ENCODE results near the gene LAMB3. TPM values are rescaled to one million over a fixed set of nuclear protein-coding genes. Genes with fewer than 3 reads are reported as not detected.

The LAMB3 gene
- total RNA-seq, 1 donor from 2014 or later: 5.9 TPM

DNA sequence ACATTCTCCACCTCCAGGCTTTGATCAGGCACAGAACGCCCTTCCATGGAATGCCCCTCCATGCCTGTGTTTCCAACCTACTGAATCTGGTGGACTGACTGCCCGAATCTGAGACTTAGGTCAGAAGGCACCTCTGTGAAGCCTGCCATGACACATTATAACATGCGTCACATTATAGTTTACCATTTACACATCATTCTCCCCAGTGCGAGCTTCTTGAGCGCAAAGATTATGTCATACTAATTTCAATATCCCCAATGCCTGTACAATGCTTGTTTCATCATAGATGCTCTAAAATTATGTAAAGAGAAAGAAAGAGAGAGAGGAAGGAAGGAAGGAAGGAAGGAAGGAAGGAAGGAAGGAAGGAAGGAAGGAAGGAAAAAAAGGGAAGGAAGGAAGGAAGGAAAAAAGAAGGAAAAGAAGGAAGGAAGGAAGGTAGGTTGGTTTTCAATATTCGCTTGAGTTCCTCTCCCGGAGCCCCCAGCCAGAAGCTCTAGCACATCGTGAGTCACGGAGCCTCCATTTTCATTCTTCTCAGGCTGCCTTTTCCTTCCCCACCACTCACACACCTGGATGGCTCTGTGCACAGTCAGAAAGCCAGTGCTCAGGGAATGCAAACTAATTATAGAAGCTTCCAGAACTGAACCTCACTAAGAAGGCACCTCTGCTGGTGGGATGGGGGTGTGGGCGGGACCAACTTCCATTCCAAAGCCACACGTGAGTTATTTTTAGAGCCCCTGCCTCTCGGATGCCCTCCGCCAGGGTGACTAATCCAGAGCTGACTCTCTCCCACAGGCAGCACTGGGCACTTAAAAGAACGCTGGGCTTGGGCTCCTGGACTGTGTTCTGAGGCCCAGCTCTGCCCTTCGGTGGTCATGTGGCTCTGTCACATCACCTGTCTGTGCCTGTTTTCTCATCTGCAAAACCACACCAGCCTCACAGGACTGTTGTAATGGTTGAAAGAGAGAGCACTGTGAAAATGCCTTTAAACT, 27.4 kb downstream of the LAMB3 start:
- ATAC-seq (peak; percentile 53), DNase-seq (ENCODE audit: missing footprints) (no peak)
- intact Hi-C loops (cut with DNase I): loop anchor here (5.0 kb wide), 1 partner anchor 122 kb away; no protein-coding TSS in a partner anchor

DNA sequence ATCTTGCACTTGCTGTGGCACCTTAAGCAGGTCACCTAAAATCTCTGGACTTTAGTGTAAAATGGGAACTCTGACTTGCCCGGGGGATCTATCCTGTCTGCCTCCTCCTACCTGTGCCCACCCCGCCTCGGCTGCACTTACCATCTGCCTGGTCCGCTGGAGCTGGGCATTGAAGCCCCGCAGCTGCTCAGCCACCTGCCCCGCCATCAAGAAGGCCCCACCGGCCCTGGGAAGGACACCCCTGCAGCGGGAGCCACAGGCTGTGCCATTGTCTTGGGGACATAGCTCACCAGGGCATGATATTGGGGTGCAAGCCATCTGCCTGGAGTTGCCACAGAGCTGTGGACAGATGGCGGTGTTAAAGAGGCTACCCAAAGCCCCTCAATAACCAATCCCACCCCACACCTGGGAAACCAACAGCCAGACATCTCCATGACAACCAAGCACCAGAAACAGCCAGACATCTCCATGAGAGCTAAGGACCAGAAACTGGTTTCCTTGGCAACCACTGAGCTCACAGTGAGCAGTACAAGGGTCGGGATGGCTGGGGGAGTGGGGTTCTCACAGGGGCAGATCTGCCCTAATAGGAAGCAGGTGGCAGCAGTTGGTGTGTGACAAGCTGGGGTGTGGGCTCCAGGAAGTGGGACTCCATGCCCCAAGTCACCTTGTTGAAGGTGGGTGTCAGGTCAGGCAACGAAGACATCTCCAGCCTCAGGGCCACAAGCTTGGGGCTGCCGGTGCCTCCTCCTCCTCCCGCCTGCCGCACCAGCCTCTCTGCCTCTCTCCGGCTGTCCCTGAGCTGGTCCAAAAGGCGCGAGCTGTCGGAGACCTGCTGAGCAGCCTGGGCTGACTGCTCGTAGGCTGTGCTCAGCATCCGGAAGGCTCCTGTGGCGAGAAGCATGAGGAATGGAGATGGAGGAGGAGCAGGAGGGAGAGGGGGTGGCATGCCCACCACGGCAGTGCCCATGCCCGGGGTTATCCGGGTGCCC, 29.1 kb downstream of the LAMB3 start:
- intact Hi-C loops (cut with DNase I): no loop called here
- no peak for DNase-seq (ENCODE audit: missing footprints)
- ATAC-seq: no peak

DNA sequence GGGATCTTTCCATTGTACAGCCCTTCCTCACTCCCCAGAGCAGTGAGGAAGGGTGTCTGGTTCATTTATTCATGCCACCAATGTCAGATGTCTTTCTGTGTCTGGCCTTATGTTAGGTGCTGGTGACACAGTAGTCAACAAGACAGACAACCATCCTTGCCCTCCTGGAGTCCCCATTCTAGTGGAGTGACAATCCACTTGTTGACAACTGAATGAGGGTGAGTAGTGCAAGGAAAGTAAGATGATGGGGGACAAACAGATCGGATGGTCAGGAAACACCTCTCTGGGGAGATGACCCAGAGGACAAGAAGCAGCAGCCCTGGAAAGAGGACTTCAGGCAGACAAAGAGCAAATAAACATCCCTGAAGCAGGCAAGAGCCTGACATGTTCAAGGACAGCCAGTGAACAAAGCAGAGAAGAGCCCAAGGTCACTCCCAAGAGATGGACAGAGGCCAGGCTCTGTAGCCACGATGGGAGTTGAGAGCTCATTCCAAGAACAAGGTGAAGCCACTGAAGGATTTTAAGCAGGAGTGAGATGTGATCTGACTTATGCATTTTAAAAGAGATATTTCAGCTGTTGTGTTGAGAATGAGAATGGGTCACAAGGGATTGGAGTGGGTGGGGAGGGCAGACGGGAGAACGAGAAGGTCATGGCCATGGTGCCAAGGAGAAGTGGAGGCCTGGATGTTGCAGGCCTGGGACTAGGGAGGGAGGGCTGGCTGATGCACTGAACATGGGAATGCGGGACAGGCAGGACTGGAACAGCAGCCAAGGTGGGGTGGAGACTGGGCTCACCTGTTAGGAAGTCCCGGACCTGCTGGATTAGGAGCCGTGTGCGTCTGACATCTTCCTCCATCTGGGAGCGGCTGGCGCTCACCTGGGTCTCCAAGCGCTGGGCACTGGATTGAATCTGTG, 30.2 kb downstream of the LAMB3 start:
- intact Hi-C loops (cut with DNase I): no loop called here
- ATAC-seq (no peak), DNase-seq (ENCODE audit: missing footprints) (no peak)

GRCh38 chr1:209621286-209621685, 30.9 kb downstream of the LAMB3 start:
- intact Hi-C loops (cut with DNase I): no loop called here
- DNase-seq (ENCODE audit: missing footprints) (no peak), ATAC-seq (no peak)

DNA sequence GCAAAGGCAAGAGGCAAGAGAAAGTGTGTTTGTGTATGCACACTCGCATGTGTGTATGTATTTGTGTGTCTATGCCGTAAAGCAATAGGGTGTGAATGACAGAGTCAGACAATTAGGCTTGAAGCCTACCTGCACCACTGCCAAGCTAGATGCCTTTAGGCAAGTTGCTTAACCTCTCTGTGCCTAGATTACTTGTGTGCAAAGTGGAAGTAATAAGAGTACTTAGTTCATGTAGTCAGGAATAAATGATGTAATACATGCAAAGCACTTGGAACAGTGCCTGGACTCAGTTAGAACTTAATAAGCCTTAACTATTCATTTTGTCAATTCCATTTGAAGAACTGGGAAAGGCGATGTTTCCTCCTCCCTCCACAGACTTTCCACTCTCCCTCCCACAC, 31.7 kb downstream of the LAMB3 start:
- ATAC-seq: no peak
- DNase-seq (ENCODE audit: missing footprints): no peak
- intact Hi-C loops (cut with DNase I): no loop called here

DNA sequence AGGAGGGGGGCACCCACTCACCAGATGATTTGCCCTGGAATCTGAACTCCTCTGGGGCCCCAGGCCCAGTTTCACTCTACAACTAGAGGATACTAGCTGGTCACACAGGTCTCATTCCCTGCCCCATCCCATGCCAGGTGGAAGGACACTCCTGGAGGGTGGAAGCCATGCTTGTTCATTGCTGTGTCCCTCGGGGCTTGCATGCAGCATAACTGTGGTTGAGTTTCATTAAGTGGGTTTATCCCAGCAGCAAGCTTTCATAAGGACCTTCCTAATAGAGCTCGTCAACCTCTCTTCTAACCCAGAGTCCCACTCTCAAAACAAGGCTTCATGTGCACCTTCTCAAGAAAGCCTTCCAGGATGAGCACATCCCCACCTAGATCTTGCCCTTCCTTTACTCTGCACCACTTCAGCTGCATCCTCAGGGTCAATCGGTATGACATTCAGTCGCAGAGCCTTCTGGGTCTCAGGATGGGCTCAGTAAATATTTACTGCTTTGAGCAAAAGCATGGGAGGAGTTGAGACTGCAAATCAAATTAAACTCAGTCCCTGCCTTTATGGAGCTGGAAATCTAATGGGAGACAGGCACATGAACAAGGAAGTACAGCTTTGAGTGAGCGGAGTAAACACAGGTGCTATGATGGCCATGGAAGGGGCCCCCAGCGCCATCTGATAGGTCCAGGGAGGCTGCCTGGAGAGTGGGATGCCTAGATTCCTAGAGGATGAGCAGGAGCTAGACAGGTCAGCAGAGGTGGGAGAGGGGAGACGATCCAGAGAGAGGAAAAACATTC, 32.3 kb downstream of the LAMB3 start:
- no peak for DNase-seq (ENCODE audit: missing footprints)
- intact Hi-C loops (cut with DNase I): no loop called here
- ATAC-seq: no peak

- no peak for DNase-seq (ENCODE audit: missing footprints)
- intact Hi-C loops (cut with DNase I): no loop called here
- ATAC-seq: peak; percentile 75
These were observed 33.3 kb downstream of the LAMB3 start for GRCh38 chr1:209618756-209619420.

DNA sequence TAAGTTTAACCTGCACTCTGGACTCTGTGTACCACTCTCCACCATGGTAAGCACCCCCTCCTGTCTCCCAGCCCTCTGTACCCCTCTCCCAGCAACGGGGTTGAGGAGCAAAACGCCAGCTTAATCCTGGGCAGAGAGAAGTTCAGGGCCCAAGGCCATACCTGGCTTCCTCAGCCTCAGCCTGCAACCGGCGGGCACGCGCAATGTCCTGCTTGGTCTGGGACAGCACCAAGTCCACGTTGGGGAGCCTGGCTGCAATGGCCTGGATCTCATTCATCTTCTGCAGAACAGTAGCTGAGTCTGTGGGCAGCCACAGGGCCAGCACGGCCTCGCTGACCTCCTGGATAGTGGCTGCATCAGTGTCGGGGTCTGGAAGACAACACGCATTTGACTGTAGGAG, 33.9 kb downstream of the LAMB3 start:
- intact Hi-C loops (cut with DNase I): no loop called here
- DNase-seq (ENCODE audit: missing footprints) (no peak), ATAC-seq (no peak)

- intact Hi-C loops (cut with DNase I): no loop called here
- DNase-seq (ENCODE audit: missing footprints): no peak
These were observed 34.5 kb downstream of the LAMB3 start for GRCh38 chr1:209617755-209618154.

DNA sequence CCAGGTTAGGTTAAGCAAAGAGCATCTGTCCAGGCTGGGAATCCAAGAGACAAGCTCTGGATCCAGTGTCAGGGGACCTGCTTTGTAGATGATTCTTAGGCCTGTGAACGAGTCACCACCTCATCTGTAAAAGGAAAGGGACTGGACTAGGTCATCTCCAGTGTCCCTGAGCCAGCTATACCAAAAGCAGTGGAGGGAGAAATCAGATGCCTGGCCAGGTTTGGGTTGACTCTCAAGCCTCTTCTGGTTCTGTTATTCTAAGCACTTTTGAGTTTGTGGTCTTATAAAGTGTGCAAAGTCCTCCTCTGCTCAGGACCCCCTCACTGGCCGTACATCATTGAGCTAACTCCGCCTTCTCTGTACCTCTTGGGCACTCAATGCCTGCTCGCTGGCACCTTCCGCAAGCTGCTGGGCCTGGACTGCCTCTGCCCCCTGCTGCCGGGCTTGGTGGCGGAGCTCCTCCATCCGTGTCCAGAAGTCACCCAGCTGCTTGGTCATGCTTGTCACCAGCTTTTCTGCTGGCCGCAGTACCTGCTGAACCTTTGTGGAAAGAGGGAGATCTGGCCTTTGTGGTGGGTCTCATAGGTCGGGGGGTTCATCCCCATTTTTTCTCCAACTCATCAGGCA, 35.1 kb downstream of the LAMB3 start:
- intact Hi-C loops (cut with DNase I): no loop called here
- DNase-seq (ENCODE audit: missing footprints) (no peak), ATAC-seq (peak; percentile 26)

More at GRCh38 chr1:209617755-209618154, 34.5 kb downstream of the LAMB3 start:
- no peak for ATAC-seq

DNA sequence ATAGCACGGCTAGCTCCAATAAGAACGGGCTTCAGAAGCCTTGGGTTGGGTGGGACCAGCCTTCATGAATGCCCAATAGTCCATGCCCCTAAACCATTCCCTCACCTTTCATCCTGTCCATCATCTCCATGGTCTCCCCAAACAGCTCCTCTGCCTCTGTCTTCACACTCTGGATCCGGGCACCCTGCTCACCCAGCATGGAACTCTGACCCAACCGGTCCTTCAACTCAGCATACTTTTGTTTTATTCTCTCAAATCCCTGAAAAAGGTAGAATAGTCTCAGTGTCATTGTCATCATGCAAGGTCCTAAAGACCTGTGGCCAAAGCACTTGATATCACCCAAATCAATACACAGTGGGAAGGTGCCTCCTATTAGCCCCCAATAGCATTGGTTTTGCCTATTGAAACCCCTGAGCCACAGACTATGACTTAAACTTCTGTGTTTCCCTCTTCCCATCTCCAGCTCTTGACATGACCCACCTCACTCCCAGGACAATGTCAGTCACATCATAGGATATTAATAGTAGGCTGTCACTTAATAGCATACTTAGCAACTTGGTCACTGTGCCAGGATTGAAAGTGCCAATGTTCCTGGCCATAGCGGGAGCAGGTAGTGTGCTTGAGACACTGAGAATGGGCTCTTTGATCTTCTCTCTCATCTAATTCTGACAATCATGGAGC, 35.7 kb downstream of the LAMB3 start:
- no peak for DNase-seq (ENCODE audit: missing footprints)
- peak; percentile 69 for ATAC-seq
- intact Hi-C loops (cut with DNase I): no loop called here

DNA sequence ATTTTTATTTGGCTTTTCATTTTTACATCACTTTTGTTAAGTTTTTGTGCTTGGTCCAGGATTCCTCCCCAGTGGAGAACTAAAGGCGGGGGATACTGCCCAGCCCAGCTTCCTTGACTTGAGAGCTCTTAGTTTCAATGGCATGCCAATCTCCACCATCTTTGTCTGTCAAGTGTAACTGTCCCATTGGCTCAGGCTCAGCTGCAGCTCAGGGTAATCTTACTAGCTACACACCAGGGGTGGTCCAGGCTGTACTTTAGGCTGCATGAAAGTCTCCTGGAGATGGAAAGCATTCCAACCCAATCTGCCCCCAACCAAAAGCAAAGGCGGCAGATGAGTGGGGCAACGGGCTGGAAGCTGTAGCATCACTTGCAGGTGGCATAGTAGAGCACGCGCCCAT, 37.3 kb downstream of the LAMB3 start:
- no peak for DNase-seq (ENCODE audit: missing footprints)
- intact Hi-C loops (cut with DNase I): no loop called here
- ATAC-seq: no peak

- no peak for DNase-seq (ENCODE audit: missing footprints)
- intact Hi-C loops (cut with DNase I): no loop called here
- no peak for ATAC-seq
These were observed 38.1 kb downstream of the LAMB3 start for GRCh38 chr1:209614151-209614420.

GRCh38 chr1:209613400-209614150, 38.6 kb downstream of the LAMB3 start:
- no peak for ATAC-seq
- intact Hi-C loops (cut with DNase I): no loop called here

DNA sequence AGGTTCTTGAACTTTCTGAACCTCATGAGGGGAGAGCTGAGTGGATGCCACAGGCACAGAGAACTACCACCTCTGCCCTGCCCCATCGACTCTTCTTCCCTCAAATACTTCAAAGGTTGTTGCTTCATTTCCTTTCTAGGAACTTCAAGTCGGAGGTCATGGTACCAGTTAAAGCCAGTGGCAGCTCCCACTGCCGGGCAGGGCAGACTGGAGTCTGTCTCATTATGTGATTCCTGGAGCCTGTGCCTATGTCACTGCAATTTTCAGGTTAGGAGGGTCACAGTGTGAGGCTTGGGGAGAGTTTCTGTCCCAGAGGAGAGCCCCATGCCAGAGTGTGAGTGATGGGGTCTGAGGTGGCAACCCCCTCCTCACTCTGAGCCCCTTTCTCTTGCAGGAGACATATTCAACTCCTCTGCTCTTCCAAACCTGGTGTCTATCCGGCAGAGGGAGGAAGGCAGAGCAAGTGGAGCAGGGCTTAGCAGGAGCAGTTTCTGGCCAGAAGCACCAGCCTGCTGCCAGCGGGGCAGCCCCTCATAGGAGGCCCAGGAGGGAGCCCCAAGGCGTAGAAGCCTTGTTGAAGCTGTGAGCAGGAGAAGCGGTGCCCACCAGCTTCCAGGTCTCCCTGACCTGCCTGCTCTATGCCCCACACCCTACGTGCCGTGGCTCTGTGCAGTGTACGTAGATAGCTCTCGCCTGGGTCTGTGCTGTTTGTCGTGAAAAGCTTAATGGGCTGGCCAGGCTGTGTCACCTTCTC, 39.4 kb downstream of the LAMB3 start:
- no peak for ATAC-seq
- intact Hi-C loops (cut with DNase I): no loop called here

More at GRCh38 chr1:209613400-209614150, 38.6 kb downstream of the LAMB3 start:
- DNase-seq (ENCODE audit: missing footprints): no peak

More for the DNA sequence above, 39.4 kb downstream of the LAMB3 start:
- DNase-seq (ENCODE audit: missing footprints): no peak

Measured in Right ventricle myocardium inferior (tissue), 1 donor.